Karpas-422 (cell line): Measurements from ENCODE around the gene ADARB2. TPM values are rescaled to one million over a fixed set of nuclear protein-coding genes. Genes with fewer than 3 reads are reported as not detected.

Experiments used
- DNase-seq: peaks from one replicate; pipeline ENCODE4 v3.0.0-alpha.2; 2015
- H2AFZ ChIP-seq: fragments of 200-600 bp; sonication (generic); 2 replicates; pipeline ENCODE4 v1.6.1; 2014; ENCODE audit warnings: antibody characterized with exemption, low read length, mixed read lengths
- H3K27ac ChIP-seq: fragments of 200-600 bp; sonication (generic); 2 replicates; pipeline ENCODE4 v1.5.1; 2014; ENCODE audit warnings: mild to moderate bottlenecking, low read length, moderate library complexity
- H3K27me3 ChIP-seq: fragments of 200-600 bp; sonication (generic); 2 replicates; pipeline ENCODE4 v1.6.1; 2014; ENCODE audit warnings: low read length, mixed read lengths
- H3K36me3 ChIP-seq: fragments of 200-600 bp; sonication (generic); 2 replicates; pipeline ENCODE4 v1.6.1; 2014; ENCODE audit warnings: low read length, mixed read lengths; ENCODE audit not compliant: insufficient read depth
- H3K4me1 ChIP-seq: fragments of 200-600 bp; sonication (generic); 2 replicates; pipeline ENCODE4 v1.6.1; 2014; ENCODE audit warnings: mild to moderate bottlenecking, low read length, mixed read lengths
- H3K4me2 ChIP-seq: fragments of 200-600 bp; sonication (generic); 2 replicates; pipeline ENCODE4 v1.6.1; 2014; ENCODE audit warnings: low read length, low read depth, mild to moderate bottlenecking; ENCODE audit not compliant: poor library complexity, severe bottlenecking
- H3K4me3 ChIP-seq: fragments of 200-600 bp; sonication (generic); 2 replicates; pipeline ENCODE4 v1.5.1; 2014; ENCODE audit warnings: mild to moderate bottlenecking, antibody characterized with exemption, low read length, mixed read lengths
- H3K79me2 ChIP-seq: fragments of 200-600 bp; sonication (generic); 2 replicates; pipeline ENCODE4 v1.6.1; 2014; ENCODE audit warnings: mild to moderate bottlenecking, low read length, mixed read lengths
- H3K9ac ChIP-seq: fragments of 200-600 bp; sonication (generic); 2 replicates; pipeline ENCODE4 v1.6.0; 2014; ENCODE audit warnings: low read length
- H3K9me2 ChIP-seq: fragments of 200-600 bp; sonication (generic), shearing (Covaris generic); replicated peaks from 2 replicates; pipeline ENCODE4 v1.6.0; 2014; ENCODE audit warnings: mild to moderate bottlenecking, low read length, moderate library complexity; ENCODE audit not compliant: insufficient read depth
- H3K9me3 ChIP-seq: fragments of 300-700, 200-600 bp; sonication (generic); 2 replicates; pipeline ENCODE4 v1.6.1; 2014; ENCODE audit warnings: low read length, mixed read lengths
- H4K20me1 ChIP-seq: fragments of 200-600 bp; sonication (generic); 2 replicates; pipeline ENCODE4 v1.6.1; 2014; ENCODE audit warnings: mild to moderate bottlenecking, antibody characterized with exemption, low read length, low read depth; ENCODE audit not compliant: insufficient read depth
- total RNA-seq: library from RNA; depleted of rRNA; stranded (reverse); fragments of >200 nt; shearing (Covaris generic); gene quantifications from 2 replicates; pipeline ENCODE4 v1.2.3, GENCODE V29; 2014; ENCODE audit warnings: low replicate concordance

The ADARB2 gene
- total RNA-seq, 1 experiment from 2014 or later, result not detected

GRCh38 chr10:1524540-1524939, 212.8 kb downstream of the ADARB2 start:
- no peaks in the 10 kb centered on the region for H3K36me3 ChIP-seq
- H2AFZ ChIP-seq, result no peak overlapping the region
- no peaks in the 10 kb centered on the region for H3K79me2 ChIP-seq
- H3K27ac ChIP-seq, result no peak overlapping the region
- no peak overlapping the region for H3K4me3 ChIP-seq
- H3K4me1 ChIP-seq, result peaks cover 27% of the 10 kb centered on the region
- no peak overlapping the region for H3K4me2 ChIP-seq
- no peaks in the 10 kb centered on the region for H3K27me3 ChIP-seq
- no peaks in the 10 kb centered on the region for H4K20me1 ChIP-seq
- no peak for DNase-seq
- no peaks in the 10 kb centered on the region for H3K9me3 ChIP-seq
- no peak overlapping the region for H3K9ac ChIP-seq
- H3K9me2 ChIP-seq, result no peaks in the 10 kb centered on the region

GRCh38 chr10:1523221-1523620, 214.1 kb downstream of the ADARB2 start:
- Histone ChIP-seq H3K36me3 (no peaks in the 10 kb centered on the region), H3K4me2 (peak overlapping the region; percentile 11), H3K9me3 (no peaks in the 10 kb centered on the region), H3K27ac (no peak overlapping the region), H3K4me3 (no peak overlapping the region), H3K9me2 (no peaks in the 10 kb centered on the region), H4K20me1 (no peaks in the 10 kb centered on the region), H2AFZ (no peak overlapping the region), H3K27me3 (no peaks in the 10 kb centered on the region), H3K4me1 (peaks cover 27% of the 10 kb centered on the region), H3K9ac (no peak overlapping the region), H3K79me2 (no peaks in the 10 kb centered on the region)
- peak; percentile 44 for DNase-seq

- Histone ChIP-seq H3K4me1 (peaks cover 27% of the 10 kb centered on the region), H3K27me3 (no peaks in the 10 kb centered on the region), H4K20me1 (no peaks in the 10 kb centered on the region), H3K79me2 (no peaks in the 10 kb centered on the region), H3K9ac (no peak overlapping the region), H2AFZ (no peak overlapping the region), H3K4me2 (no peak overlapping the region), H3K9me2 (no peaks in the 10 kb centered on the region), H3K9me3 (no peaks in the 10 kb centered on the region), H3K27ac (no peak overlapping the region), H3K4me3 (no peak overlapping the region), H3K36me3 (no peaks in the 10 kb centered on the region)
- DNase-seq, result no peak
Observed at GRCh38 chr10:1522237-1522636, 215.1 kb downstream of the ADARB2 start.

GRCh38 chr10:1521741-1522140, 215.6 kb downstream of the ADARB2 start:
- no peaks in the 10 kb centered on the region for H3K9me3 ChIP-seq
- no peak overlapping the region for H3K4me3 ChIP-seq
- no peaks in the 10 kb centered on the region for H3K79me2 ChIP-seq
- no peak for DNase-seq
- H4K20me1 ChIP-seq, result no peaks in the 10 kb centered on the region
- peaks cover 26% of the 10 kb centered on the region for H3K4me1 ChIP-seq
- no peak overlapping the region for H3K9ac ChIP-seq
- no peaks in the 10 kb centered on the region for H3K36me3 ChIP-seq
- H3K9me2 ChIP-seq, result no peaks in the 10 kb centered on the region
- no peaks in the 10 kb centered on the region for H3K27me3 ChIP-seq
- no peak overlapping the region for H3K27ac ChIP-seq
- H2AFZ ChIP-seq, result no peak overlapping the region
- no peak overlapping the region for H3K4me2 ChIP-seq

- H3K4me1 ChIP-seq, result peaks cover 19% of the 10 kb centered on the region
- no peak overlapping the region for H3K4me3 ChIP-seq
- H4K20me1 ChIP-seq, result no peaks in the 10 kb centered on the region
- no peak overlapping the region for H2AFZ ChIP-seq
- no peaks in the 10 kb centered on the region for H3K27me3 ChIP-seq
- no peaks in the 10 kb centered on the region for H3K36me3 ChIP-seq
- no peak overlapping the region for H3K4me2 ChIP-seq
- H3K9ac ChIP-seq, result no peak overlapping the region
- H3K79me2 ChIP-seq, result no peaks in the 10 kb centered on the region
- no peaks in the 10 kb centered on the region for H3K9me2 ChIP-seq
- DNase-seq, result no peak
- no peak overlapping the region for H3K27ac ChIP-seq
- H3K9me3 ChIP-seq, result no peaks in the 10 kb centered on the region
Observed at GRCh38 chr10:1520909-1521565, 216.3 kb downstream of the ADARB2 start.

DNA sequence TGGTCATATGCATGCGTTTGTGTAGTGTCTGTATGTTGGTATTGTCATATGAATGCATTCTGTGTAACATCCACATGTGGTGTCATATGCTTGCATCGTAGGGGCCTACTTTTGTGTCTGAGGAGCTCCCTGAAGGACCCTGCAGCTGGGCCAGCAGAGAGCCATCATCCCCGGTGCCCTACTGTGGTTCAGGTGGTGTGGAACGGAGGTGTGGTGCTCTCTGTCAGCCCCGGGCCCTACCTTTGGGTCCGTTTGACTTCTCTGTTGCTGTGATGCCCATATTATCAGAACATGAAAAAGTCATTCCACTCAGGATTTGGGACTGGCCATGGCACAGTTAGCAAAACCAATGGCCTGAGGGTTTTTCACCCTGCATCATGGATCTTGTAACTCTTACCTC, 217.9 kb downstream of the ADARB2 start:
- no peak overlapping the region for H3K4me3 ChIP-seq
- no peaks in the 10 kb centered on the region for H3K9me3 ChIP-seq
- no peak overlapping the region for H2AFZ ChIP-seq
- H3K27ac ChIP-seq, result no peak overlapping the region
- DNase-seq, result no peak
- H3K36me3 ChIP-seq, result no peaks in the 10 kb centered on the region
- peaks cover 18% of the 10 kb centered on the region for H3K4me1 ChIP-seq
- H3K79me2 ChIP-seq, result no peaks in the 10 kb centered on the region
- H3K9me2 ChIP-seq, result no peaks in the 10 kb centered on the region
- no peaks in the 10 kb centered on the region for H4K20me1 ChIP-seq
- H3K9ac ChIP-seq, result no peak overlapping the region
- no peaks in the 10 kb centered on the region for H3K27me3 ChIP-seq
- no peak overlapping the region for H3K4me2 ChIP-seq

DNA sequence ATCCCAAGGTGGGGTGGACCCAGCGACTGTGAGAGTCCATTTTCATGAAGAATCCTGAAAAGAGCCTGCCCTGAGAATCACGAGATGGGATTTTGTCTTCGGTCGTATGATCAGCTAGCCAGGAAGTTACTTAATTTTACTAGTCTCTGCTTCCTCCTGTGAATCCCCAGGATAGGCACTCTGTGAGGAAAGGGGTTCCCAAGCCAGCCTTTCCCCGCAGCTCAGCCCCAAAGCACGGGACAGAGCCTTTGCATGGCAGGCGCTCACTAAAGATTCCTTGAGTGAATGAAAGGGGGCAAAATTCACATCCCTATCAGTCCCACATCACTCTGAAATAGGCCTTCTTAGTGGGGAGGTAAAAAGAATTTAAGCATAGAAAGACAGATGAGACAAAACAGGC, 219.6 kb downstream of the ADARB2 start:
- no peak overlapping the region for H2AFZ ChIP-seq
- no peaks in the 10 kb centered on the region for H3K36me3 ChIP-seq
- no peaks in the 10 kb centered on the region for H3K79me2 ChIP-seq
- no peaks in the 10 kb centered on the region for H3K9me2 ChIP-seq
- no peak overlapping the region for H3K4me2 ChIP-seq
- no peak overlapping the region for H3K9ac ChIP-seq
- no peaks in the 10 kb centered on the region for H3K27me3 ChIP-seq
- H3K4me1 ChIP-seq, result peaks cover 6% of the 10 kb centered on the region
- no peaks in the 10 kb centered on the region for H4K20me1 ChIP-seq
- no peak for DNase-seq
- no peaks in the 10 kb centered on the region for H3K9me3 ChIP-seq
- no peak overlapping the region for H3K4me3 ChIP-seq
- no peak overlapping the region for H3K27ac ChIP-seq

DNA sequence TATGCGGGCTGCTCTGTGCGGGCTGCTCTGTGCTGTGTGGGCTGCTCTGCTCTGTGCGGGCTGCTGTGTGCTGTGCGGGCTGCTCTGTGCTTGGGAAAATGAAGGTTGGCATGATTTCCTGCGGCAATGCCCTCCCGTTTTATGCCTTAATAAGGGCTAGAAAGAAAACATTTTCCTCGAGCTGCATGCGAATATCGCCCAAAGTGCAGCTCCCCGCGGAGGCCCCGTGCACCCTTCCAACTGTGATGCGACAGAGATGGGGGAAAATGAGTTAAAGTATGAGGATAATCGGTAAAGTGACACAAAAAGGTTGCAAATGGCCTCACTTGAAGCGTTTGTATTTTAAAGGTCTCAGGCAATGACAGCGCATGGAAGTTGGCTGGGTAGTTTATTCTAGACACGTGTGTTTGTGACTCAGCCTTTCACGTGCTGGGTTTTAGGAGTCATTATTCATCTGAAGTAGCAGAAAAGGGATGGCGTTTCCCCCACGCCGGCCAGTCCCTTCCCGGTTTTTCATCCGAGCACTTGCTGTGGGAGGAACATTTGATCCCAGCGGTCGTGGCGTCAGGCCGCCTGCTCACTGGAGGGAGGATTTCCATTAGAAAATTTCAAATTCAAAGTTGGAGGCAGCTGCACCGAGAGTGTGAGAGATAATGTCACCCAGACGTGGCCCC, 220.7 kb downstream of the ADARB2 start:
- Histone ChIP-seq H3K4me3 (no peak overlapping the region), H3K9ac (no peak overlapping the region)

More for the DNA sequence above, 220.7 kb downstream of the ADARB2 start:
- no peaks in the 10 kb centered on the region for H4K20me1 ChIP-seq
- no peak for DNase-seq
- no peaks in the 10 kb centered on the region for H3K27me3 ChIP-seq
- H2AFZ ChIP-seq, result no peak overlapping the region
- H3K27ac ChIP-seq, result no peak overlapping the region
- H3K79me2 ChIP-seq, result no peaks in the 10 kb centered on the region
- 0 out of 2 replicates have a peak, but pooled peaks cover 2% of the 10 kb centered on the region for H3K9me2 ChIP-seq
- peaks cover 5% of the 10 kb centered on the region; the same call in 1 of the 2 replicates for H3K4me1 ChIP-seq
- no peaks in the 10 kb centered on the region for H3K36me3 ChIP-seq
- no peaks in the 10 kb centered on the region for H3K9me3 ChIP-seq
- H3K4me2 ChIP-seq, result no peak overlapping the region
